IPS-NIHi7 (cell line): ENCODE results near the gene DNAJA1.
"Not testable (repeated sequence)": the region's sequence is repeated elsewhere in the genome, so short reads cannot be mapped to it uniquely, and the experiment has no call there.

Experiments used
- DNase-seq: peaks from one replicate; pipeline ENCODE4 v3.0.0; 2012; ENCODE audit warnings: mixed read lengths; ENCODE audit errors: extremely low spot score

DNAJA1 gene

DNA sequence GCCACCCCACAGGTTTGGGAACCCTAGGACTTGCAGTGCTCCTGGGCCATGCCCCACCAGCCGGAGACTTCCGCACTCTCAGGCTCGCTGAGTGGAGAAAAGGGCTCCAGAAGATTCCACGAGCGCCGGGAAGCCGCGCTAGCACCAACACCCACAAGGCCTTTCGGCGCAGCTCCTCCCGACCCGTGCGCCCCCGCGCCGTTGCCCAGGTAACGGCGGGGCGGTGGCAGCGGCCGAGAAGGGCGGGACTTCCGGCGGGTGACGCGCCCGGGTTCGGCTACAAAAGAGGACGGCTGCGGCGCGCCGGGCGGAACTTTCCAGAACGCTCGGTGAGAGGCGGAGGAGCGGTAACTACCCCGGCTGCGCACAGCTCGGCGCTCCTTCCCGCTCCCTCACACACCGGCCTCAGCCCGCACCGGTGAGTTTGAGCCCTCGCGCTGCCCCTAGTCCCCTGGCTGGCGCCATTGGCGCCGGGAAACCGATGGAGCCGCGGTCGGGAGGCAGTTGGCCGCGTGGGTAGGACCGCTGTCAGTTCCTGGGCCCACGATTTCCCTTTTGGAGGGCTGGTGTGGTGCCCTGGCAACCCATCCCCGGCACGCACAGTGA, at the start of gene DNAJA1:
TSS of gene DNAJA1 (plus strand) at position 308 of the 606 bp plus-strand sequence. CDS start 1,212 bp downstream, outside the sequence.
- DNase-seq, result peak; percentile 94

- no peak for DNase-seq
Measured at GRCh38 chr9:32978051-32978450, 47.0 kb upstream of the DNAJA1 start.

DNA sequence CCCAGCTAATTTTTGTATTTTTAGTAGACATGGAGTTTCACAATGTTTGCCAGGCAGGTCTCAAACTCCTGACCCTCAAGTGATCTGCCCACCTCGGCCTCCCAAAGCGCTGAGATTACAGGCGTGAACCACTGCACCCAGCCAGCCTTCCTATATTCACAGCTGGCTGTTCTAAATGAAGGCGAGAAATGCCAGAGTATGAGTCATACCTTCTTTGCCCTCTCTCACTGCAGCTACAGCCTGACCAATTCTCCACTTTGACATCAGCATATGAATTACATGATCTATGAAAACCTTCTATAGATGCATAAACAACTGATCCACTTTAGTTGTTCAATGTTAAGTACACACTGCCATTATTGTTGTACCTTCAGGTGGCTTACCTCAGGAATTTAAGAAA, 38.1 kb upstream of the DNAJA1 start:
- DNase-seq, result no peak

GRCh38 chr9:32989660-32990059, 35.4 kb upstream of the DNAJA1 start:
- DNase-seq, result no peak

- DNase-seq, result no peak
Measured at GRCh38 chr9:32991897-32992594, 33.0 kb upstream of the DNAJA1 start.

- no peak for DNase-seq
Measured at GRCh38 chr9:32992595-32993238, 32.4 kb upstream of the DNAJA1 start.

- DNase-seq, result not testable (repeated sequence)
Measured at GRCh38 chr9:33000682-33001055, 24.4 kb upstream of the DNAJA1 start.

- DNase-seq, result not testable (repeated sequence)
Measured at GRCh38 chr9:33005335-33005734, 19.7 kb upstream of the DNAJA1 start.

- DNase-seq, result no peak
Measured at GRCh38 chr9:33007755-33008154, 17.3 kb upstream of the DNAJA1 start.

DNA sequence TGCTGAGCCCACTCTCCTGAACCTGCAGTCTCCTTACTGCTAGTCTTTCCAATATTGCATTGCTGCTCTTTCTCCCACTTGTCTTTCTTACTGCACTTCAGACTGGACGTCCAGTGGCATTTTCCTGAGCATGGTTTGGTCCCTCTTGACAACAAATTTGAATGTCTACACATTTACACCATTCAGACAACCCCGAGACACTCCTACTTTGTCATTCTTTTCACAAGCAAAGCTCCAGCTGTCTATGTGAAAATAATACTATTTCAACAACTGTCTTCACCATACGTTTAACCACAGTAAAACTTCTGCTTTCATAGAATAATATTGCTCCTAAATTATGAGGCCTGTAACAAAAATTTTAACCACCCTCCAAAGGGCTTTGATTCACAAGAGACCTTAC, 13.2 kb upstream of the DNAJA1 start:
- no peak for DNase-seq

- DNase-seq, result no peak
Measured at GRCh38 chr9:33012328-33013069, 12.6 kb upstream of the DNAJA1 start.

- DNase-seq, result no peak
Measured at GRCh38 chr9:33013962-33014664, 11.0 kb upstream of the DNAJA1 start.

DNA sequence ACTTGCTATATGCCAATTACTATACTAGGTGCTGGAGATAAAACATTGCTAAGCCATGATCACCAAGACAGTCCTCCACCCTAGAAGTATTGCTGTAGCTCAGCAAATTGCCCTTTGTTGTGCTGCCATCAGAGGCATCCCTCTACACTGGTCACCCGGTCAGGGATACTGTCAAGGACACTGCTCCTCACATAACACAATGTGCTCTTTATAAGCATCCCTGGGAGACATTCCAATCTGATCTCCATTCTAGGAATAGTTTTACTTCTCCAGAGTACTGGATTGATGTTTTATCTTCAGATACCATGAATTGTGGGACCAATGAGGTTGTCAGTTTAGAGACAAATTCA, 10.4 kb upstream of the DNAJA1 start:
- no peak for DNase-seq

- DNase-seq, result no peak
Measured at GRCh38 chr9:33017283-33018041, 7.6 kb upstream of the DNAJA1 start.

DNA sequence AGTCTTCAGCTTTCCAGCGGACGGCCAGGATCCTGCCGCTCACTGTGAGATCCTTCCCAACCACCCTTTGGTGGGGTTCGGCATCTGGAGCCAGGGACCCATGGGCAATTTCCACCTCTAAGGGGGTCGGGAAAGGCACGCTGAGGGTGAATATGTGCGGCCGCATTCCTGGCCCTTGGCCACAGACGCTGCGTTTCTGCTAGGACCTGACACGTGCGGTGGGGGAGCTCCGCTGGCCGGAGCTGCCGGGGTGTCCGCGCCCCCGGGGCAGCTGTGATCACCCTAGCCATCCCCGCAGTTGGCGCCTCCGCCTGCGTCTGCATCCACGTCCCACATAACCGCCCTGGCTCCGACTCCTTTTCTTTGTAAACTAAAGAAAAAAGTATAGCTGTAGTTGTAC, 5.3 kb upstream of the DNAJA1 start:
- DNase-seq, result no peak

- no peak for DNase-seq
Measured at GRCh38 chr9:33022303-33022702, 2.8 kb upstream of the DNAJA1 start.

- DNase-seq, result no peak
Measured at GRCh38 chr9:33022755-33023154, 2.3 kb upstream of the DNAJA1 start.

GRCh38 chr9:33023661-33024060, 1.4 kb upstream of the DNAJA1 start:
- DNase-seq, result no peak

GRCh38 chr9:33024126-33024965, 727 bp upstream of the DNAJA1 start:
- DNase-seq, result no peak
